HG02973 (cell line): ENCODE data around the gene SLC30A3.
"Not testable (repeated sequence)": the region's sequence is repeated elsewhere in the genome, so short reads cannot be mapped to it uniquely, and the experiment has no call there.

Experiments
- ATAC-seq: cut with Tn5 transposase; IDR thresholded peaks from one replicate; pipeline ENCODE4 v1.9.1; 2021; ENCODE audit warnings: moderate library complexity; ENCODE audit not compliant: unreplicated experiment

The SLC30A3 gene, protein sequence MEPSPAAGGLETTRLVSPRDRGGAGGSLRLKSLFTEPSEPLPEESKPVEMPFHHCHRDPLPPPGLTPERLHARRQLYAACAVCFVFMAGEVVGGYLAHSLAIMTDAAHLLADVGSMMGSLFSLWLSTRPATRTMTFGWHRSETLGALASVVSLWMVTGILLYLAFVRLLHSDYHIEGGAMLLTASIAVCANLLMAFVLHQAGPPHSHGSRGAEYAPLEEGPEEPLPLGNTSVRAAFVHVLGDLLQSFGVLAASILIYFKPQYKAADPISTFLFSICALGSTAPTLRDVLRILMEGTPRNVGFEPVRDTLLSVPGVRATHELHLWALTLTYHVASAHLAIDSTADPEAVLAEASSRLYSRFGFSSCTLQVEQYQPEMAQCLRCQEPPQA

GRCh38 chr2:27262379-27263286, at the start of gene SLC30A3:
Gene SLC30A3 (minus strand): TSS chr2:27263047. CDS start chr2:27262906, 141 bp downstream.
- ATAC-seq, result no peak

GRCh38 chr2:27312152-27312551, 49.3 kb upstream of the SLC30A3 start:
- no peak for ATAC-seq

GRCh38 chr2:27309651-27310050, 46.8 kb upstream of the SLC30A3 start:
- no peak for ATAC-seq

GRCh38 chr2:27308359-27308881, 45.6 kb upstream of the SLC30A3 start, which contains the start of gene UCN:
Gene UCN (minus strand): TSS chr2:27308445. CDS start chr2:27307895, 550 bp downstream.
- no peak for ATAC-seq

DNA sequence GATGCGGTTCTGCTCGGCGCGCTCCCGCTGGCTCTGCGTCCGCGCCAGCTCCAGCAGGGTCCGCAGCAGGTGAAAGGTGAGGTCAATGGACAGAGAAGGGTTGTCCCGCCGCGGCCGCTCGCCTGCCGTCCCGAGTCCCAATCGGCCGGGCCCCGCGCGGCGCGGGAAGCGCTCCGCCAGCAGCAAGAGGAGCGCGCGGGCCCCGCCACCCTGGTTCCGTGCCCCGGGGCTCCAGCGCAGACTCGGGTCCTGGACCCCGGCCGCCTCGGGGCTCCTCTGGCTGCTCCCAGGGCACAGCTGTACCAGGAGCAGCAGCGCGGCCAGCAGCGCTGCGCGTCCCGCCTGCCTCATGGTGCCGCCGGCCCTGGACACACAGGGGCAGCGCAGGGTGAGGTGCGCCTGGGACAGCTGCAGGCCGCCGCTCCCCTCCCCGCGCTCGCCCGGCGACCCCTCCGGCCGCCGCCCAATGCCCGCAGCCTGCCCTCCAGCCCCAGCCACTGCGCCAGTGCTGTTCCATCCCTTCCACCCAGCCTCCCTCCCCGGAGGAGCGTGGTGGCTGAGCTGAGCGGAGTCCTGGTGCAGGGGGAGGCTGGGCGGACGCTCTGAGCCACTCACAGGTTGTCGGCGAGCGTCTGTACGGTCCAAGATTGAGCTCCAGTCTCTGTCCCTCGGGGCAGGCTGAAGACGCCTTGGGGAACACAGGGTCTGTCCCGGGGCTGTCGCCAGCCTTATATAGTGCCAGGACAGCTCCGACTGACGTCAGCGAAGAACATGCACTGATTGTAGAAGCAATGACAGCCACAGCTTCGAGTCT, 44.9 kb upstream of the SLC30A3 start:
- ATAC-seq, result no peak

DNA sequence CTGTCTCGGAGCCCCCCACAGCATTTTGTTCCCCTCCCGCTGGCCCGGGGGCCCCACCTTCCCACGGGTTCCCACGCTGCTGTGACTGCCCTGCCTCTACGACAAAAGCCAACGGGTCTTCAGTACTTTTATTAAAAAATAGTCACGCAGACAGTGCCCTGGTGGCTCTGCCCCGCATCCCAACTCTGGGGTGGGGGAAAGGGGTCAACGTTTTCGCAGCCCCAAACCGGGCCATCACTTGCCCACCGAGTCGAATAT, 44.4 kb upstream of the SLC30A3 start:
- no peak for ATAC-seq

- no peak for ATAC-seq
These were observed 43.9 kb upstream of the SLC30A3 start for GRCh38 chr2:27306573-27307286.

DNA sequence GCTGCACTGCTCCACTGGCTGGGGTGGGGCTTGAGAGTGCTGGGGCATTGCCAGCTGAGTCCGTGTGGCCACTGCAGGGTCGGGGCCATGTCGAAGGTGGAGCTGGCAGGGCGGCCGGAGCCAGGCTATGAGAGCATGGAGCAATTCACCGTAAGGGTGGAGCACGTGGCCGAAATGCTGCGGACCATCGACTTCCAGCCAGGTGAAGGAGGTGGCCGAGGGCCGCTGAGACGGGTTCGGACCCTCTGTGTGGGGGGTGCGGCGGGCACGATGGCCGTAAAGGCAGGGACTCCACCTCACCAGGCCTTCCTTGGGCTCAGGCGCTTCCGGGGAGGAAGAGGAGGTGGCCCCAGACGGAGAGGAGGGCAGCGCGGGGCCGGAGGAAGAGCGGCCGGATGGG, 43.3 kb upstream of the SLC30A3 start:
- ATAC-seq, result no peak

GRCh38 chr2:27305516-27305915, 42.7 kb upstream of the SLC30A3 start:
- no peak for ATAC-seq

DNA sequence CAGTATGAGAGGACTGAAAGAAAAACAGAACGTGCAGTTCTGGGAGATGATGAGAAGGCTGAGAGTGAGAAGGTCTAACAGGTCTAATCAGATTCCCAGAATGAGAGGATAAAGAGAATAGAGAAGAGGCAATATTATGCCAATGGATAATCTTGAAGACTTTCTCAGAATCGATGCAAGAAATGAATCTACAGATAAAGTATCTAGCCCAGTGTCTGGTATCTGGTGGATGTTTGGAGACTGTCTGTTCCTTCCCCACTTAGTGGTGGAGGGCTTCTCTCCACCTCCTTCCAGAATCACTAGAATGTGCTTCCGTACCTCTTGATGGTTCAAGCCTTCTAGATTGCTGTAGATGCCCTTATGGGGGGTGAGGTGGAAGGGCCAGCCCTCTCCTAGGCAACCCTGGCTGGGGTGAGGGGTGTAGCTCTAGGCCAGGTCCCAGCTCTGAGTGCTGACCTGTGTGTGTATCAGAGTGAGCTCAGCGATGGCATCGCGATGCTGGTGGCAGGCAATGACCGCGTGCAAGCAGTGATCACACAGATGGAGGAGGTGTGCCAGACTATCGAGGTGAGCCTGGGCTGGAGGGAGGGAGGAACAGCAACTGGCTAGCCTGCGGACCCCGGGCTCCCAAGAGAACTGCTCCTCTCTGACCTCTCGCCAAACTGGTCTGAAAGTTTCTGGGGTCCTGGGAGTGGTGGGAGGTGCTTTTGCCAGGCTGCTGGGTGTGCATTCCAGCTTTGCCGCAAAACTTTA, 41.8 kb upstream of the SLC30A3 start:
- ATAC-seq, result no peak

- ATAC-seq, result no peak
These were observed 40.5 kb upstream of the SLC30A3 start for GRCh38 chr2:27303093-27304025.

- not testable (repeated sequence) for ATAC-seq
These were observed 37.8 kb upstream of the SLC30A3 start for GRCh38 chr2:27300606-27301005.

GRCh38 chr2:27298391-27299080, 35.7 kb upstream of the SLC30A3 start:
- no peak for ATAC-seq

DNA sequence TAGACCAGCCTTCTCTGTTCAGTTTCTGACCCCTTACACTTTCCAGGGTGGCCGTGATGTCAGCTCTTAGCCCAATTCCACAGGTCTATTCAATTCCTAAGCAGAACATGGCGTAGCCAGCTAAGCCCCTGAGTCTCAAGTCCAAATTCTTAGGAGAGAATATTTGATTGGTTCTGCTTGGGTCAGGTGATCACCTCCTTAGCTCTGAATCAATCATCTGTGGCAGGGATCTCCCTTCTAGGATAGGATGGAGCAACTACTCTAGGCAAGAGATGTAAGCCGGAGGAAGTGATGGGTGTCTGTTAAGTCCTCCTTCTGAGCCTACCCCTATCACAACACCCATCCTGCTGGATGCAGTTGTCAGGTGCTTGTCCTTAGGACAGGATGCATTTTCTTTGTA, 34.3 kb upstream of the SLC30A3 start:
- ATAC-seq, result no peak

- no peak for ATAC-seq
These were observed 33.6 kb upstream of the SLC30A3 start for GRCh38 chr2:27296481-27296880.

DNA sequence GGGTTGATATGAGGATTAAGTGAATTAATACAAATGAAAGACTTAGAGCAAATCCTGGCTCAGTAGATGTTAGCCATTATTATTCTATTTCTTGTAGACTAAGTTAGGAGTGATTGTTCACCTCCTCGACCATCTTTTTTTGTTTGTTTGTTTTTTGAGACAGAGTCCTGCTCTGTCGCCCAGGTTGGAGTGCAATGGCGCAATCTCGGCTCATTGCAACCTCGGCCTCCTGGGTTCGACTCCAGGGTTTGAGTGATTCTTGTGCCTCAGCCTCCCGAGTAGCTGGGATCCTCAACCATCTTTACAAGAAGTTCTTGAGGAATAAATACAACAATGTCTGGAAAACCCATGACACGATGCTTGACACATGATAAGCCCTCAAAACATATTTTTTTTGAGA, 32.1 kb upstream of the SLC30A3 start:
- no peak for ATAC-seq

DNA sequence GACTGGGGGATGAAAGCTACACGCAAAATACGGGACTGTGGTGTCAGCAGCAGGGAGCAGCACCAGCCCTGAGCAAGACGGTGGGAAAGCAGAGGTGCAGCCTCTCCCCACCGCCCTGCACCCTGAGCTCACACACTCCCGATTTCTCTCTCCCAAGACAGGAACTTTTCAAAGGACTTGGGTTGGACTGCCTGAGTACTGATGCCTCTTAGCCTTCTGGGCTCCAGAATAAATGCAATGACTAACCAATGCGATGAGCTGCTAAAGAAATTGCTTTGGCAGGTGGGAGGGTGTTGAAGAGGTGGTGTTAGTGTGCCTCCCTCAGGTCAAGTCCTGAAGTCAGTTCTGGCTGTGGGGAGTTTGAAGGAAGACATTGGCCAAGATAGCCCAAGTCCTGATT, 29.0 kb upstream of the SLC30A3 start:
- ATAC-seq, result no peak

- ATAC-seq, result no peak
These were observed 27.7 kb upstream of the SLC30A3 start for GRCh38 chr2:27290549-27290948.
